ENCODE results near the gene CCDC112.
A peak's percentile ranks its signal among the peaks of the same experiment; 100 is the strongest.
"Not testable (repeated sequence)": the region's sequence is repeated elsewhere in the genome, so short reads cannot be mapped to it uniquely, and the experiment has no call there.

Gene CCDC112

DNA sequence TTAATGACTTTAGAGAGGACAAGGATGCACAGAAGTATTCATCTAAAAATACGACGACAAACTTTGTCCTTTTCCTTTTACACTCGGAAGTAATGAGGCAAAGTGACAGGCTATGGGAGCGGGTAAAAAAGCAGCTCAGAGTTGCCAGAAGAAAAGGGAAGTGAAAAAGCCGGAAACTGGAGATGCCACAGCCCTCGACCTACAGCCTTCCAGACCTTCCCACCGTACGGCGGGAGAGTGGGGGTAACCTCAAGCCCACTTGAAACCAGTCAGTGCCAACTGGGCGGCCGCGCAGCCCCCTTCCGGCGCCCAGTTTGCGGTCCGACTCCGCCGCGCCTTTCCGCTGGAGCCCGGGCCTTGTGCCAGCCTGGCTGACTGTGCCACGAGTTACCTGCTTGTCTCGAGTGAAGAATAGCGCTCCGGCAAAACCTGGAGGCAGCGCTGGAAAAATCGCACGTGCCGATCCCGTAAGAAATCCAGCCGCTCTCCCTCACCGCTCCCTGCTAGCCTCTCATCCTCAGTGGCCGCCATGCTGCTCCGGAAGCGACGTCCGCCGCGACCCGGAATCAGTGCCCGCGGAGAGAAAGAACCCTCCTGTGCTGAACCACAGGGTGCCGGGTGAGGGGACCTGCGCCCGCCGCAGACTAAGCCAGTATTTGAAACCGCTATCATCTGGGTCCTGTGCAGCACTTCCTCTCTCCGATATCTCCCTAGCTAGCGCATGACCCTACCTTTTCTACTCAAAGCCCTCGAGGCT is 34.0 kb downstream of the CCDC112 start, which contains the start of gene PGGT1B:
TSS of gene PGGT1B (minus strand) at position 557 of the 757 bp plus-strand sequence. CDS start at position 531, 26 bp downstream.
- Histone ChIP-seq H3K4me3 (ENCODE audit: low read length) (peak within 1 kb of the TSS; percentile 94), H3K27me3 (ENCODE audit: control insufficient read depth, insufficient read depth, low read length) (no peaks in the 10 kb centered on the region), H3K27ac (ENCODE audit: low read length) (no peak within 1 kb of the TSS), H3K36me3 (ENCODE audit: control insufficient read depth, insufficient read depth, low read length) (no peaks in the 10 kb centered on the region), H3K9me3 (ENCODE audit: control insufficient read depth, insufficient read depth, low read length) (no peaks in the 10 kb centered on the region), H3K4me1 (ENCODE audit: control insufficient read depth, insufficient read depth, low read length) (no peaks in the 10 kb centered on the region)
- WGBS (ENCODE audit: insufficient coverage, insufficient read length) = no CpG with 5 or more reads among the region's 50 CpGs
- peak; percentile 29 for DNase-seq (ENCODE audit: low read depth, low spot score)

DNA sequence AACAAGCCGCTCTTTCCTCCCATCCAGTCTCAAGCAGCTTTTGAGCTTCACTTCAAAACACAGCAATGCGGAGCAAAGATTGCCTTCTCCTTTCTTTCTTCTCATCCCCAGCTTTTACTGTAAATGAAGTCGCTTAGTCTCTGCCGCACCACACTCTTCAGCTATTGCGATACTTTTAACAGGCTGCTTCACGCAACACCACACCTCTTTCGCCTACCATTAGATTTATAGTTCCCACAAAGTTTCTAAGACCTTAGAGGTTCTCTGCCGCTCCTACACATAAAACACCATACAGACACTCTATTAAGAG is 34.5 kb downstream of the CCDC112 start:
- no peak overlapping the region for H3K27ac ChIP-seq (ENCODE audit: low read length)
- no CpG with 5 or more reads among the region's 8 CpGs for WGBS (ENCODE audit: insufficient coverage, insufficient read length)
- peak overlapping the region; percentile 94; the same call in 1 of the 2 replicates for H3K4me3 ChIP-seq (ENCODE audit: low read length)

DNA sequence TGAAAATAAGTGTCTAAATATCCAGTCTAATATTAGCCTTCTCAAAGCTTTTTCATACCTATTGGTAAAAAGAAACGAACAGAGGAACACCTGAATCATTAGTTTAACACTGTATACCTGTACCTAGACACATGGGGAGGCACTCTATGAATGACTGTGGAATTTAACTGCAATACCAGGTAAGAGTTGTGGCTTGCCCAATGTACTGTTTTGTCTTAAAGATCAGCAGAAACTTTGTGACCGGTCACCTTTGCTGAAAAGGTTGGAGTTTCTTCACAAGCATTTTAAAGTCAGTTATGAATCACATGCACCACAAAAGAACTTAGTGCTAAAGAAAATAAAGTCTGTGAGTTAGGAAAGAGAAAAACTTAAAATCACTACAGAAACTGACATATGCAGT is 36.2 kb downstream of the CCDC112 start:
- no peaks in the 10 kb centered on the region for H3K9me3 ChIP-seq (ENCODE audit: control insufficient read depth, insufficient read depth, low read length)
- no CpG with 5 or more reads among the region's 2 CpGs for WGBS (ENCODE audit: insufficient coverage, insufficient read length)
- H3K4me3 ChIP-seq (ENCODE audit: low read length) = no peak overlapping the region
- H3K4me1 ChIP-seq (ENCODE audit: control insufficient read depth, insufficient read depth, low read length) = no peaks in the 10 kb centered on the region
- H3K27ac ChIP-seq (ENCODE audit: low read length) = no peak overlapping the region
- H3K27me3 ChIP-seq (ENCODE audit: control insufficient read depth, insufficient read depth, low read length) = no peaks in the 10 kb centered on the region
- no peak for DNase-seq (ENCODE audit: low read depth, low spot score)
- H3K36me3 ChIP-seq (ENCODE audit: control insufficient read depth, insufficient read depth, low read length) = no peaks in the 10 kb centered on the region

More for the DNA sequence above, 34.5 kb downstream of the CCDC112 start:
- H3K36me3 ChIP-seq (ENCODE audit: control insufficient read depth, insufficient read depth, low read length) = no peaks in the 10 kb centered on the region
- H3K4me1 ChIP-seq (ENCODE audit: control insufficient read depth, insufficient read depth, low read length) = no peaks in the 10 kb centered on the region
- DNase-seq (ENCODE audit: low read depth, low spot score) = no peak
- H3K27me3 ChIP-seq (ENCODE audit: control insufficient read depth, insufficient read depth, low read length) = no peaks in the 10 kb centered on the region
- H3K9me3 ChIP-seq (ENCODE audit: control insufficient read depth, insufficient read depth, low read length) = no peaks in the 10 kb centered on the region

DNA sequence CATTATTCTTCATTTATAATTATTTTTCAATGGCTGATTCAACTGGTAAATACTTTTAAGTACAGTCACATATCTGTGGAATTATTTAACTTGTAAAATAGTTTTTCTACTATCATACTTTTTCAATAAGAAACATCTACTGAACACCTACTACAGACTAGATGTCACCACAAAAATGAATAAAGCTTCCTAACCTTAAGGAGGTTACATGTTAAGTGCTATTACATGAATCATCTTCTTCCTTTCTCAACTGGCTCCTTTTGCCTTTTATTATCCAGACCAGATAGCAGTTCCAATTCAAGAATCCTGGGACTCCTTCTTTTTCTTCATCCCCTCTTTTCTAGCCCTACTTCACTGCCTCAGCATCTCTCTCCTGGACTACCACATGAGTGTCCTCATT is 38.5 kb downstream of the CCDC112 start:
- Histone ChIP-seq H3K36me3 (ENCODE audit: control insufficient read depth, insufficient read depth, low read length) (no peaks in the 10 kb centered on the region), H3K4me3 (ENCODE audit: low read length) (no peak overlapping the region), H3K9me3 (ENCODE audit: control insufficient read depth, insufficient read depth, low read length) (no peaks in the 10 kb centered on the region), H3K27me3 (ENCODE audit: control insufficient read depth, insufficient read depth, low read length) (no peaks in the 10 kb centered on the region), H3K27ac (ENCODE audit: low read length) (no peak overlapping the region), H3K4me1 (ENCODE audit: control insufficient read depth, insufficient read depth, low read length) (no peaks in the 10 kb centered on the region)
- DNase-seq (ENCODE audit: low read depth, low spot score) = no peak

- H3K27ac ChIP-seq (ENCODE audit: low read length); H3K4me3 ChIP-seq (ENCODE audit: low read length); H3K36me3 ChIP-seq (ENCODE audit: control insufficient read depth, insufficient read depth, low read length); H3K9me3 ChIP-seq (ENCODE audit: control insufficient read depth, insufficient read depth, low read length); H3K4me1 ChIP-seq (ENCODE audit: control insufficient read depth, insufficient read depth, low read length); H3K27me3 ChIP-seq (ENCODE audit: control insufficient read depth, insufficient read depth, low read length); DNase-seq (ENCODE audit: low read depth, low spot score): not testable (repeated sequence)
- WGBS (ENCODE audit: insufficient coverage, insufficient read length) = no CpG with 5 or more reads among the region's 5 CpGs
Observed at GRCh38 chr5:115249379-115249778, 47.1 kb downstream of the CCDC112 start.

DNA sequence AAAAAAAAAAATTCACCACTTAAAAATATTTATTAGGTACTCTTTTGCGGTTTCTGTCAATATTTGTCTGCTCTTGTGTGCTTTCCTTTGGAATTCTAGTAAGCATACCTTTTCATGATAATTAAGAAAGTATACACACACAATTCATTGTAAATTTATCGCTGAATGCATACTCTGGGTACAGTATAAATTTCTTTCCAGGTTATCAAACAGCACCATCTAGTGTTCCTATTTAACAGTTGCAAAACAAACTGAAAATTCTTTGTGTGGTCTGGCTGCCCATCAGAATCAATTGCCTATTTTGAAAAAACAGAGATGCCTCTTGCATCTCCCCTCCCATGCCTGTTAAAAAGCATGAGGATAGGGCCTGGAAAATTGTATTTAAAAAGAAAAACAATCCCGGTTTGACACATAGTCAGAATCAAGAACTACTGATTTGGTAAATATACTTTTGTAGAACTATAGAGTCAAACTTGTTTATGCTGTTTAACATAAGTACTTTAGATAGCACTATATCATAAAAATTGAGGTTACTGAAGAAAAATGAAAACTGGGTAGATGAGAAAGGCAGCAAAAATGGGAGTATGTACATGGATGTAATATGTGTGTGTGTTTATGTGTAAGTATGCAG is 50.0 kb downstream of the CCDC112 start:
- no CpG with 5 or more reads among the region's 3 CpGs for WGBS (ENCODE audit: insufficient coverage, insufficient read length)
- no peaks in the 10 kb centered on the region; the same call in 1 of the 2 replicates for H3K27me3 ChIP-seq (ENCODE audit: control insufficient read depth, insufficient read depth, low read length)
- no peaks in the 10 kb centered on the region for H3K36me3 ChIP-seq (ENCODE audit: control insufficient read depth, insufficient read depth, low read length)
- no peaks in the 10 kb centered on the region for H3K4me1 ChIP-seq (ENCODE audit: control insufficient read depth, insufficient read depth, low read length)
- no peak for DNase-seq (ENCODE audit: low read depth, low spot score)
- no peak overlapping the region for H3K4me3 ChIP-seq (ENCODE audit: low read length)
- no peaks in the 10 kb centered on the region for H3K9me3 ChIP-seq (ENCODE audit: control insufficient read depth, insufficient read depth, low read length)
- no peak overlapping the region for H3K27ac ChIP-seq (ENCODE audit: low read length)

DNA sequence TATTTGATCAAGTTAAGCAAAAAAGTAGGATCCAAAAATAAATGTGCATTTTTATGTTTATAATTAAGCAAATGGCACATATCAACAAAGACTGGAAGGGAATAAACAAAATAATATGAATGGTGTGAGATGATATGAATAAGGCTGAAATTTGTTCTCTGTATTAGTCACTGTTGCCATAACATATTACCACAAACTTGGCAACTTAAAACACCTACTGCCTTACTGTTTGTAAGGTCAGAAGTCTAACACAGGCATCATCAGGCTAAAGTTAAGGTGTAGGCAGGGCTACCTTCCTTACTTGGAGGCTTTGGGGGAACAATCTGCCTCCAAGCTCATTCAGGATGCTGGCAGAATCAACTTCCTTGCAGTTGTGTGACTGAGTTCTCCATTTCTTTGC is 53.0 kb downstream of the CCDC112 start:
- H3K36me3 ChIP-seq (ENCODE audit: control insufficient read depth, insufficient read depth, low read length) = no peaks in the 10 kb centered on the region
- H3K4me3 ChIP-seq (ENCODE audit: low read length) = no peak overlapping the region
- H3K4me1 ChIP-seq (ENCODE audit: control insufficient read depth, insufficient read depth, low read length) = no peaks in the 10 kb centered on the region
- no peaks in the 10 kb centered on the region for H3K9me3 ChIP-seq (ENCODE audit: control insufficient read depth, insufficient read depth, low read length)
- DNase-seq (ENCODE audit: low read depth, low spot score) = no peak
- no peak overlapping the region for H3K27ac ChIP-seq (ENCODE audit: low read length)
- no peaks in the 10 kb centered on the region; the same call in 1 of the 2 replicates for H3K27me3 ChIP-seq (ENCODE audit: control insufficient read depth, insufficient read depth, low read length)

GRCh38 chr5:115241881-115242642 is 54.4 kb downstream of the CCDC112 start:
- Histone ChIP-seq H3K9me3 (ENCODE audit: control insufficient read depth, insufficient read depth, low read length) (no peaks in the 10 kb centered on the region), H3K27ac (ENCODE audit: low read length) (no peak overlapping the region), H3K4me1 (ENCODE audit: control insufficient read depth, insufficient read depth, low read length) (no peaks in the 10 kb centered on the region), H3K27me3 (ENCODE audit: control insufficient read depth, insufficient read depth, low read length) (no peaks in the 10 kb centered on the region; the same call in 1 of the 2 replicates), H3K4me3 (ENCODE audit: low read length) (no peak overlapping the region), H3K36me3 (ENCODE audit: control insufficient read depth, insufficient read depth, low read length) (no peaks in the 10 kb centered on the region)
- no CpG with 5 or more reads among the region's 4 CpGs for WGBS (ENCODE audit: insufficient coverage, insufficient read length)
- no peak for DNase-seq (ENCODE audit: low read depth, low spot score)

DNA sequence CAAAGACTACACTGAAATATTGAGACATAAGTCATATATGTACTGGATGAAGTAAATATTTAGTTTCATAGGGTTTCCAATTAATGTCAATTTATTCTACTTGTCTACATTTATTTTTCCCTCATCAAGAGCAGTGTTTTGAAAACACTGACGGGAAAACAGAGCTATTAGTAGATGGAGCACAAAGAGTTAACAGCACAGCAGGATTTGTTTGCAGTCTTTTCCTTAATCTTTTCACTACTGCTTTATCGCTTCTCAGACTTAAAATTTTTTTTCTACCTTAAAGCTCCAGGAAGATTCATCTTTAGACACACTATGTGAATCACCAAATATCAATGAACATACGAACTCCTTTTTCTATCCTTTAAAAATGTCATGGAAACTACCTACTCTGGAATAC is 59.4 kb downstream of the CCDC112 start:
- H3K4me3 ChIP-seq (ENCODE audit: low read length) = no peak overlapping the region
- no peak for DNase-seq (ENCODE audit: low read depth, low spot score)
- no peak overlapping the region for H3K27ac ChIP-seq (ENCODE audit: low read length)
- H3K4me1 ChIP-seq (ENCODE audit: control insufficient read depth, insufficient read depth, low read length) = no peaks in the 10 kb centered on the region
- no peaks in the 10 kb centered on the region for H3K9me3 ChIP-seq (ENCODE audit: control insufficient read depth, insufficient read depth, low read length)
- no peaks in the 10 kb centered on the region for H3K27me3 ChIP-seq (ENCODE audit: control insufficient read depth, insufficient read depth, low read length)
- H3K36me3 ChIP-seq (ENCODE audit: control insufficient read depth, insufficient read depth, low read length) = no peaks in the 10 kb centered on the region
- WGBS (ENCODE audit: insufficient coverage, insufficient read length) = 100% methylated on average over 1 of the region's 3 CpGs

- no peaks in the 10 kb centered on the region for H3K4me1 ChIP-seq (ENCODE audit: control insufficient read depth, insufficient read depth, low read length)
- WGBS (ENCODE audit: insufficient coverage, insufficient read length) = no CpG with 5 or more reads among the region's 2 CpGs
- H3K4me3 ChIP-seq (ENCODE audit: low read length) = no peak overlapping the region
- no peak overlapping the region for H3K27ac ChIP-seq (ENCODE audit: low read length)
- H3K9me3 ChIP-seq (ENCODE audit: control insufficient read depth, insufficient read depth, low read length) = no peaks in the 10 kb centered on the region
- H3K36me3 ChIP-seq (ENCODE audit: control insufficient read depth, insufficient read depth, low read length) = no peaks in the 10 kb centered on the region
- no peaks in the 10 kb centered on the region for H3K27me3 ChIP-seq (ENCODE audit: control insufficient read depth, insufficient read depth, low read length)
- no peak for DNase-seq (ENCODE audit: low read depth, low spot score)
Observed at GRCh38 chr5:115236599-115236998, 59.9 kb downstream of the CCDC112 start.
